Mesothelial cell of epicardium (in vitro differentiated cells): Measurements from ENCODE around the gene BCL2L12. TPM values are rescaled to one million over a fixed set of nuclear protein-coding genes. Genes with fewer than 3 reads are reported as not detected.

Experiments used
- DNase-seq, 2 experiments: peaks; one replicate each; pipeline ENCODE4 v3.0.0; 2021; ENCODE audit warnings: low spot score in 2 of 2; ENCODE audit not compliant: unreplicated experiment in 2 of 2
- H3K27ac Mint-ChIP-seq: 2 replicates; pipeline ENCODE4 v1.8.0; 2021; ENCODE audit warnings: mixed read lengths
- H3K27me3 Mint-ChIP-seq: 2 replicates; pipeline ENCODE4 v1.8.0; 2021; ENCODE audit warnings: low read depth, mixed read lengths
- H3K36me3 Mint-ChIP-seq: 2 replicates; pipeline ENCODE4 v1.8.0; 2021; ENCODE audit warnings: mixed read lengths
- H3K4me1 Mint-ChIP-seq: 2 replicates; pipeline ENCODE4 v1.8.0; 2021; ENCODE audit warnings: mixed read lengths
- H3K4me3 Mint-ChIP-seq: 2 replicates; pipeline ENCODE4 v1.8.0; 2021; ENCODE audit warnings: mild to moderate bottlenecking, moderate library complexity, mixed read lengths
- H3K9me3 Mint-ChIP-seq: 2 replicates; pipeline ENCODE4 v1.8.0; 2021; ENCODE audit warnings: mixed read lengths
- total RNA-seq: library from RNA; stranded (reverse); gene quantifications from 3 replicates; pipeline ENCODE4 v1.2.1, GENCODE V29; 2021
- TF ChIP-seq, protein P1 (sequence below): fragments of 200-600 bp; sonication (generic); IDR thresholded peaks from one replicate; pipeline ENCODE4 v1.5.0; 2021; ENCODE audit warnings: antibody characterized with exemption; ENCODE audit not compliant: unreplicated experiment

The BCL2L12 gene
- total RNA-seq, 1 donor from 2014 or later: 44.7 TPM

DNA sequence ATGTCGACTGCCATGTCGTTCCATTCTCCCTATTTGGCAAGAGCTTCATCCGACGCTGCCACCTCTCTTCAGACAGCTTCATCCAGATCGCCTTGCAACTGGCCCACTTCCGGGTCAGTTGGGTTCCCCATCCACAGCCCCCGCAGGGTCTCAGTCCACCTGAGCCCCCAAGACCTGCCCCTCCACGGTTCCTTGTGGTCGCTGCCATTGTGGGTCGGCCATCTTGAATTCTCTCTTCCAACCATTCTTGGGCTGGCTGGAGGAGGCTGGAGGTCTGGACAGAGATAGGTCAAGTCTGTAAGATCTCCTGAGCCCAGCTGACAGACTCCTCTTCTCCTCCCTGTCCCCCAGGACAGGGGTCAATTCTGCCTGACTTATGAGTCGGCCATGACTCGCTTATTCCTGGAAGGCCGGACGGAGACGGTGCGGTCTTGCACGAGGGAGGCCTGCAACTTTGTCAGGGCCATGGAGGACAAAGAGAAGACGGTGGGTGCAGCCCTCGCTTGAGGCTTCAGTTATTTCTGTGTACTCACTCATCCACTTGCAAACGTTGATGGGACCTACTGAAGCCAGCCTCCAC, 44.7 kb downstream of the BCL2L12 start:
- peaks cover 5% of the 10 kb centered on the region for H3K4me1 Mint-ChIP-seq
- H3K27me3 Mint-ChIP-seq: no peaks in the 10 kb centered on the region
- TF ChIP-seq, protein P1, sequence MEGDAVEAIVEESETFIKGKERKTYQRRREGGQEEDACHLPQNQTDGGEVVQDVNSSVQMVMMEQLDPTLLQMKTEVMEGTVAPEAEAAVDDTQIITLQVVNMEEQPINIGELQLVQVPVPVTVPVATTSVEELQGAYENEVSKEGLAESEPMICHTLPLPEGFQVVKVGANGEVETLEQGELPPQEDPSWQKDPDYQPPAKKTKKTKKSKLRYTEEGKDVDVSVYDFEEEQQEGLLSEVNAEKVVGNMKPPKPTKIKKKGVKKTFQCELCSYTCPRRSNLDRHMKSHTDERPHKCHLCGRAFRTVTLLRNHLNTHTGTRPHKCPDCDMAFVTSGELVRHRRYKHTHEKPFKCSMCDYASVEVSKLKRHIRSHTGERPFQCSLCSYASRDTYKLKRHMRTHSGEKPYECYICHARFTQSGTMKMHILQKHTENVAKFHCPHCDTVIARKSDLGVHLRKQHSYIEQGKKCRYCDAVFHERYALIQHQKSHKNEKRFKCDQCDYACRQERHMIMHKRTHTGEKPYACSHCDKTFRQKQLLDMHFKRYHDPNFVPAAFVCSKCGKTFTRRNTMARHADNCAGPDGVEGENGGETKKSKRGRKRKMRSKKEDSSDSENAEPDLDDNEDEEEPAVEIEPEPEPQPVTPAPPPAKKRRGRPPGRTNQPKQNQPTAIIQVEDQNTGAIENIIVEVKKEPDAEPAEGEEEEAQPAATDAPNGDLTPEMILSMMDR: no peak
- H3K9me3 Mint-ChIP-seq: no peaks in the 10 kb centered on the region
- H3K27ac Mint-ChIP-seq: no peak overlapping the region
- H3K4me3 Mint-ChIP-seq: no peak overlapping the region
- no peak for DNase-seq
- H3K36me3 Mint-ChIP-seq: peaks cover 25% of the 10 kb centered on the region

DNA sequence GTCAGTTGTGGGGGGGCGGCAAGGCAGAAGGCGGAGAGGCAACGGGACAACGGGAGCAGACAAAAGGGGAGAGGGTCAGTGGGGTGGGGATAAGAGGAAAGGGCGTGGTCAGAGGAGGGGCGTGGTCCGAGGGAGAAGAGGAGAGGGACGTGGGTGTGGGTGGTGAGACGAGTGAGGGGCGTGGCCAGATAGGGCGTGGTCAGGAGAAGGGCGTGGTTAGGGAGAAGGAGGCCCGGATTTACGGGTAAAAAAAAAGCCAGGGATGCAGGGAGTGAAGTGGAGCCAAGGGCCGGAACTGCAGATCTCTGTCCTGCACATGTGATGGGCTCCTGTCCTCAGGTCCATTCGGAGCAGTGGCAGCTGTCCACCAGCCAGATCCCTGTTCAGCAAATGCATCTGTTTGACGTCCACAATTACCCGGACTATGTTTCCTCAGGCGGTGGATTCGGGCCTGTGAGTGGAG, 46.7 kb downstream of the BCL2L12 start:
- TF ChIP-seq, protein P1: no peak
- Mint-ChIP-seq H3K27ac (no peak overlapping the region), H3K4me3 (no peak overlapping the region), H3K9me3 (no peaks in the 10 kb centered on the region), H3K27me3 (no peaks in the 10 kb centered on the region), H3K4me1 (peaks cover 7% of the 10 kb centered on the region), H3K36me3 (peaks cover 22% of the 10 kb centered on the region)
- no peak for DNase-seq

DNA sequence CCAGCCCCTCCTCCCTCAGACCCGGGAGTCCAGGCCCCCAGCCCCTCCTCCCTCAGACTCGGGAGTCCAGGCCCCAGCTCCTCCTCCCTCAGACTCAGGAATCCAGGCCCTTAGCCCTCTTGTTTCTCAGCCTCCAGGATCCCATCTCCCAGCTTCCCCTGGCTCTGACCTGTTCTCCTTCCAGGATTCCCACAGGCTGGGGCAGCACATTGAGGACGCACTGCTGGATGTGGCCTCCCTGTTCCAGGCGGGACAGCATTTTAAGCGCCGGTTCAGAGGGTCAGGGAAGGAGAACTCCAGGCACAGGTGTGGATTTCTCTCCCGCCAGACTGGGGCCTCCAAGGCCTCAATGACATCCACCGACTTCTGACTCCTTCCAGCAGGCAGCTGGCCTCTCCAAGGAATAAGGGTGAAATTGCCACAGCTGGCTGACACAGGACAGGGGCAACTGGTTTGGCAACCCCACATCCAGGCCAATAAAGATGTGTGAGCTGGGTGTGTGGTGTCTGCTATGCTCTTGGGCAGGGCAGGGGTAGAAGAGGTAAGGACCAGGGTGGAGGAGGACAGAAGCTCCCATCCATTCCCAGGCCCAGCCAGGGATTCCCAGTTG, 47.6 kb downstream of the BCL2L12 start:
- H3K9me3 Mint-ChIP-seq: no peaks in the 10 kb centered on the region
- H3K36me3 Mint-ChIP-seq: peaks cover 21% of the 10 kb centered on the region
- TF ChIP-seq, protein P1: no peak
- DNase-seq: no peak
- H3K4me3 Mint-ChIP-seq: no peak overlapping the region
- H3K4me1 Mint-ChIP-seq: peaks cover 13% of the 10 kb centered on the region
- peak overlapping the region; percentile 72 for H3K27ac Mint-ChIP-seq
- H3K27me3 Mint-ChIP-seq: no peaks in the 10 kb centered on the region

DNA sequence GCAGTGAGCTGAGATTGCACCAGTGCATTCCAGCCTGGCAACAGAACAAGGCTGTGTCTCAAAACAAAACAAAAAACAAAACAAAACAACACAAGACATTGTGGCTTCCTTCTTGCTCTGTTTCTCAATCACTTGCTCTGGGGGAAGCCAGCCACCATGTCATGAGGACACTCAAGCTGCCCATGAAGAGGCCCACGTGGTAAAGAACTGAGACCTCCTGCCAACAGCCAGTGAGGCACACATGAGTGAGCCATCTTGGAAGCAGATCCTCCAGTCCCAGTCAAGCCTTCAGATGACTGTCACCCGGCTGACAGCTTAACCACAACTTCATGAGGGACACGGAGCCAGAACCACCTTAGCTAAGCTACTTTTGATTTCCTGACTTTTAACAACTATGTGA, 50.4 kb downstream of the BCL2L12 start:
- Mint-ChIP-seq H3K36me3 (peaks cover 8% of the 10 kb centered on the region), H3K4me1 (peaks cover 21% of the 10 kb centered on the region), H3K27ac (no peak overlapping the region)

DNA sequence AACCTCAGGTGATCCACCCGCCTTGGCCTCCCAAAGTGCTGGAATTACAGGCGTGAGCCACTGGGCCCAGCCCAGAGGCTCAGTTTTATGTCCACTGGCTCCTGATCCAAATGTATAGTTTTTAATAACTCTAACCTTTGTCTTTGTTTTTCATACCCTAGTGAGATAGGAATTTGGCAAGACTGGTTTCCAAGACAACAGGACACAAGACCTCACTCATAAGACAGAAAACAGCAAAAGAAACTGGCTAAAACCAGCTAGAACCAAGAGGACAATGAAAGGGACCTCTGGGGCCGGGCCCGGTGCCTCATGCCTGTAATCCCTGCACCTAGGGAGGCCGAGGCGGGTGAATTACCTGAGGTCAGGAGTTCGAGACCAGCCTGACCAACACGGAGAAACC, 52.8 kb downstream of the BCL2L12 start:
- Mint-ChIP-seq H3K4me1 (peaks cover 15% of the 10 kb centered on the region), H3K9me3 (peaks cover 3% of the 10 kb centered on the region), H3K27ac (peak overlapping the region; percentile 72), H3K36me3 (peaks cover 2% of the 10 kb centered on the region), H3K4me3 (no peak overlapping the region), H3K27me3 (no peaks in the 10 kb centered on the region)
- DNase-seq: no peak
- TF ChIP-seq, protein P1: no peak

More for the DNA sequence above, 50.4 kb downstream of the BCL2L12 start:
- no peak for DNase-seq
- TF ChIP-seq, protein P1: no peak
- no peak overlapping the region for H3K4me3 Mint-ChIP-seq
- no peaks in the 10 kb centered on the region for H3K9me3 Mint-ChIP-seq
- H3K27me3 Mint-ChIP-seq: no peaks in the 10 kb centered on the region
